IMR-90 (cell line): ENCODE data around the gene ZFP90. TPM values are rescaled to one million over a fixed set of nuclear protein-coding genes. Genes with fewer than 3 reads are reported as not detected.

Experiments
- ATAC-seq: fragments of 200-7000 bp; cut with Tn5 transposase; 2 replicates; pipeline ENCODE4 v1.9.1; 2020; ENCODE audit warnings: low read depth, mild to moderate bottlenecking, moderate library complexity
- BruUV-seq: library from RNA; stranded (reverse); fragments of 400-500 nt; replicated peaks from 2 replicates; lab custom pipeline; 2021; lab: Mats Ljungman, UMichigan
- CTCF ChIA-PET: fragments of 300-600 bp; formaldehyde crosslinking; extraction: SDS; loops from one replicate; lab custom pipeline; 2021; ENCODE audit warnings: antibody characterized with exemption; lab: Yijun Ruan, JAX
- POLR2A ChIA-PET: fragments of 300-600 bp; sonication (Branson Sonifier 250); formaldehyde crosslinking; loops from one replicate; lab custom pipeline; 2022; ENCODE audit warnings: antibody characterized with exemption; ENCODE audit not compliant: unreplicated experiment; lab: Charles Lee
- DNase-seq: peaks from one replicate; pipeline ENCODE4 v3.0.0; 2013
- H2AFZ ChIP-seq: replicated peaks from 2 replicates; pipeline ENCODE3; 2013; ENCODE audit warnings: low read length, mild to moderate bottlenecking; ENCODE audit not compliant: poor library complexity
- H2AK5ac ChIP-seq: 2 replicates; pipeline ENCODE4 v1.6.1; 2013; ENCODE audit warnings: low read depth, low read length, inconsistent platforms
- H2AK9ac ChIP-seq: replicated peaks from 2 replicates; pipeline ENCODE3; 2013; ENCODE audit warnings: mild to moderate bottlenecking, low read depth, low read length, moderate library complexity; ENCODE audit not compliant: poor library complexity
- H2BK120ac ChIP-seq: 2 replicates; pipeline ENCODE4 v1.6.1; 2013; ENCODE audit warnings: low read depth, low read length, inconsistent platforms
- H2BK15ac ChIP-seq: 3 replicates; pipeline ENCODE4 v1.6.1; 2013; ENCODE audit warnings: low read depth, low read length, inconsistent platforms
- H2BK20ac ChIP-seq: 2 replicates; pipeline ENCODE4 v1.6.1; 2013; ENCODE audit warnings: low read depth, mild to moderate bottlenecking, inconsistent platforms, low read length, moderate library complexity
- H2BK5ac ChIP-seq: 2 replicates; pipeline ENCODE4 v1.6.1; 2013; ENCODE audit warnings: mild to moderate bottlenecking, low read depth, low read length, inconsistent platforms; ENCODE audit not compliant: poor library complexity, severe bottlenecking
- H3K14ac ChIP-seq: replicated peaks from 2 replicates; pipeline ENCODE4 v1.6.1; 2013; ENCODE audit warnings: low read depth, low read length, inconsistent platforms
- H3K18ac ChIP-seq: 2 replicates; pipeline ENCODE4 v1.6.1; 2013; ENCODE audit warnings: low read depth, low read length, control low read depth
- H3K23ac ChIP-seq: 2 replicates; pipeline ENCODE4 v1.6.1; 2013; ENCODE audit warnings: low read depth, low read length, inconsistent platforms
- H3K27ac ChIP-seq: 2 replicates; pipeline ENCODE4 v1.5.1; 2013; ENCODE audit warnings: mild to moderate bottlenecking, control low read depth, low read length; ENCODE audit not compliant: insufficient read depth
- H3K27me3 ChIP-seq: 2 replicates; pipeline ENCODE4 v1.6.1; 2013; ENCODE audit warnings: low read length; ENCODE audit not compliant: control insufficient read depth, insufficient read depth
- H3K36me3 ChIP-seq: 2 replicates; pipeline ENCODE4 v1.6.1; 2013; ENCODE audit warnings: low read length, mixed read lengths; ENCODE audit not compliant: control insufficient read depth, insufficient read depth
- H3K4ac ChIP-seq: 2 replicates; pipeline ENCODE4 v1.6.1; 2013; ENCODE audit warnings: low read depth, low read length, inconsistent platforms
- H3K4me1 ChIP-seq: 2 replicates; pipeline ENCODE4 v1.6.1; 2013; ENCODE audit warnings: low read length, mixed read lengths; ENCODE audit not compliant: control insufficient read depth, insufficient read depth
- H3K4me2 ChIP-seq: 2 replicates; pipeline ENCODE4 v1.6.1; 2013; ENCODE audit warnings: low read depth, mild to moderate bottlenecking, control low read depth, low read length, moderate library complexity
- H3K4me3 ChIP-seq: 2 replicates; pipeline ENCODE4 v1.5.1; 2013; ENCODE audit warnings: low read depth, mild to moderate bottlenecking, control low read depth, low read length, moderate library complexity; ENCODE audit not compliant: insufficient read depth
- H3K56ac ChIP-seq: 2 replicates; pipeline ENCODE4 v1.6.1; 2013; ENCODE audit warnings: low read length, inconsistent platforms; ENCODE audit not compliant: insufficient read depth; ENCODE audit errors: extremely low read depth
- H3K79me1 ChIP-seq, 2 experiments: 2 replicates each; pipeline ENCODE4 v1.6.1; 2013; ENCODE audit warnings: low read length in 2 of 2, inconsistent platforms in 1 of 2, low read depth in 1 of 2
- H3K9ac ChIP-seq: 2 replicates; pipeline ENCODE4 v1.6.1; 2013; ENCODE audit warnings: low read depth, low read length, control low read depth
- H3K9me1 ChIP-seq: 2 replicates; pipeline ENCODE4 v1.6.1; 2013; ENCODE audit warnings: low read length, inconsistent platforms; ENCODE audit not compliant: insufficient read depth
- H3K9me3 ChIP-seq: 2 replicates; pipeline ENCODE4 v1.6.1; 2013; ENCODE audit warnings: low read length; ENCODE audit not compliant: control insufficient read depth, insufficient read depth
- H4K20me1 ChIP-seq: 2 replicates; pipeline ENCODE4 v1.6.1; 2013; ENCODE audit warnings: low read length, inconsistent platforms; ENCODE audit not compliant: insufficient read depth
- H4K5ac ChIP-seq: 2 replicates; pipeline ENCODE4 v1.6.1; 2013; ENCODE audit warnings: mild to moderate bottlenecking, low read depth, low read length, control low read depth
- H4K8ac ChIP-seq, 2 experiments: 2 replicates each; pipeline ENCODE4 v1.6.1; 2013; ENCODE audit warnings: low read depth in 2 of 2, low read length in 2 of 2, control low read depth in 1 of 2, inconsistent platforms in 1 of 2
- H4K91ac ChIP-seq: 2 replicates; pipeline ENCODE4 v1.6.1; 2013; ENCODE audit warnings: low read depth, low read length, inconsistent platforms; ENCODE audit not compliant: insufficient read depth
- BHLHE40 ChIP-seq: fragments of 150-350 bp; IDR thresholded peaks from 2 replicates; pipeline ENCODE4 v1.6.1; 2016; ENCODE audit warnings: mild to moderate bottlenecking, low read depth, low read length
- CEBPB ChIP-seq: IDR thresholded peaks from 2 replicates; pipeline ENCODE4 v1.6.1; 2012; ENCODE audit warnings: low read depth, low read length, improper control_type of control experiment
- CHD1 ChIP-seq: IDR thresholded peaks from 2 replicates; pipeline ENCODE4 v1.6.1; 2012; ENCODE audit warnings: low read depth, low read length, improper control_type of control experiment
- CTCF ChIP-seq: conservative IDR thresholded peaks from 2 replicates; pipeline ENCODE4 v1.5.1; 2012; ENCODE audit warnings: mild to moderate bottlenecking, low read depth, low read length, improper control_type of control experiment
- ELK1 ChIP-seq: fragments of 150-350 bp; IDR thresholded peaks from 2 replicates; pipeline ENCODE4 v1.6.1; 2016; ENCODE audit warnings: low read depth, mild to moderate bottlenecking, low read length, moderate library complexity, borderline replicate concordance
- FOS ChIP-seq: fragments of 150-350 bp; IDR thresholded peaks from 2 replicates; pipeline ENCODE4 v1.6.1; 2016; ENCODE audit warnings: low read depth, low read length
- MAFK ChIP-seq: IDR thresholded peaks from 2 replicates; pipeline ENCODE4 v1.6.1; 2012; ENCODE audit warnings: low read depth, low read length, improper control_type of control experiment
- MAZ ChIP-seq: IDR thresholded peaks from 2 replicates; pipeline ENCODE4 v1.6.1; 2012; ENCODE audit warnings: low read depth, mild to moderate bottlenecking, low read length, improper control_type of control experiment, moderate library complexity, borderline replicate concordance
- MXI1 ChIP-seq: IDR thresholded peaks from 2 replicates; pipeline ENCODE4 v1.6.1; 2012; ENCODE audit warnings: low read depth, mild to moderate bottlenecking, low read length, moderate library complexity, borderline replicate concordance
- NFE2L2 ChIP-seq: fragments of 150-350 bp; IDR thresholded peaks from 2 replicates; pipeline ENCODE4 v1.6.1; 2016; ENCODE audit warnings: low read depth, mild to moderate bottlenecking, low read length
- POLR2A ChIP-seq: IDR thresholded peaks from 2 replicates; pipeline ENCODE4 v1.6.1; 2012; ENCODE audit warnings: mild to moderate bottlenecking, low read depth, low read length
- RAD21 ChIP-seq: IDR thresholded peaks from 2 replicates; pipeline ENCODE4 v1.6.1; 2012; ENCODE audit warnings: low read length, improper control_type of control experiment
- RCOR1 ChIP-seq: IDR thresholded peaks from 2 replicates; pipeline ENCODE4 v1.6.1; 2012; ENCODE audit warnings: mild to moderate bottlenecking, low read length, improper control_type of control experiment; ENCODE audit not compliant: insufficient replicate concordance
- RFX5 ChIP-seq: IDR thresholded peaks from 2 replicates; pipeline ENCODE4 v1.8.0; 2012; ENCODE audit warnings: low read depth, mild to moderate bottlenecking, low read length, moderate library complexity
- SMC3 ChIP-seq: fragments of 150-350 bp; IDR thresholded peaks from 2 replicates; pipeline ENCODE4 v1.6.1; 2016; ENCODE audit warnings: low read depth, mild to moderate bottlenecking, antibody characterized with exemption, low read length, moderate library complexity
- USF2 ChIP-seq: fragments of 150-350 bp; IDR thresholded peaks from 2 replicates; pipeline ENCODE4 v1.6.1; 2017; ENCODE audit warnings: mild to moderate bottlenecking, antibody characterized with exemption, low read length, low read depth
- WGBS, 2 experiments: methylation state at CpG; one replicate each; pipeline versions ENCODE4 v1.1.5 to v1.1.7; 2013; ENCODE audit warnings: missing lambda C conversion rate in 2 of 2; ENCODE audit not compliant: insufficient read length in 1 of 2; ENCODE audit errors: extremely low coverage in 2 of 2; 5-methylcytosine and 5-hydroxymethylcytosine counted together
- dilution Hi-C: fragments of 300-500 bp; cut with HindIII; formaldehyde crosslinking; loops from one replicate; pipeline ENCODE4 v1.14.3; 2018; ENCODE audit warnings: low sequenced_read_pairs; ENCODE audit not compliant: unreplicated experiment
- in situ Hi-C: fragments of 300-500 bp; cut with MboI; formaldehyde crosslinking; loops from 3 replicates; pipeline ENCODE4 v1.14.3; 2019; ENCODE audit warnings: low sequenced_read_pairs, inconsistent platforms, mixed read lengths
- intact Hi-C: fragments of 100-400 bp; cut with micrococcal nuclease; formaldehyde crosslinking; loops from 2 replicates; pipeline ENCODE4 v1.10.0; 2022
- polyA plus RNA-seq, 3 experiments: library from polyadenylated mRNA; depleted of rRNA; stranded (reverse); fragments of >200 nt; gene quantifications; 2 replicates each; pipeline ENCODE4 v1.2.3, GENCODE V29; 2012; ENCODE audit warnings: low replicate concordance in 1 of 3
- total RNA-seq: library from RNA; depleted of rRNA; stranded (reverse); fragments of >200 nt; gene quantifications from 2 replicates; pipeline ENCODE4 v1.2.3, GENCODE V29; 2012

ZFP90 gene
- total and polyA plus RNA-seq, 2 of the 4 experiments (the other 2 are of a cell fraction), result 7.3 to 22.6 TPM

DNA sequence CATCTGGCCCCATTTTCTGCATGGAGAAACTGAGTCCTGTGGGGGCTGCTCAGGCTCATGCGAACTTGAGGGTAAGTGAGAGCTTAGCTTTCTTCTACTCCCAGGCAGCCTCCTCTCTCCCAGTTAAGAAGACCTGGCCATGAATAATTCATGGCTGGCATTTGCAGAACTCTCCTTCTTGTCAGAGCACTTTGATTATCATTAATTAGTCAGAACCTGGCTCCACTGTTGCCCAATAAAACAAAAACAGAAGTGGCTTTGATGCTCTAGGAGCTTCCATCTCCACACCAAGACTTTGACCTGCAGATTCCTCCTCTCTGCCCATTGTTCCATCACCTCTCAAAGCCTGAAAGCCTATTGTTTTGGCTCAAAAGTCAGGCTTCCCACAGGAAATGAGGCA is 60.5 kb downstream of the ZFP90 start:
- no peak overlapping the region for H3K4me2 ChIP-seq
- ATAC-seq, result no peak
- TF ChIP-seq USF2, result no peak
- TF ChIP-seq CEBPB, result no peak
- TF ChIP-seq FOS, result no peak
- TF ChIP-seq RAD21, result no peak
- TF ChIP-seq NFE2L2, result no peak
- no peak for TF ChIP-seq CHD1
- no peak for TF ChIP-seq SMC3
- no peak for TF ChIP-seq MXI1
- TF ChIP-seq RFX5, result no peak
- TF ChIP-seq POLR2A, result no peak
- TF ChIP-seq CTCF, result no peak
- TF ChIP-seq MAZ, result no peak
- TF ChIP-seq ELK1, result no peak
- TF ChIP-seq BHLHE40, result no peak
- no peak for TF ChIP-seq MAFK
- TF ChIP-seq RCOR1, result no peak
- CTCF ChIA-PET, result interaction anchor here (0.6 to 0.7 kb wide), 2 partner anchors 13 to 25 kb away, joined by 3 to 4 read pairs; no protein-coding TSS in a partner anchor
- WGBS, 2 experiments, result no CpG with 5 or more reads among the region's 1 CpG
- POLR2A ChIA-PET, result no interaction called here
- no peaks in the 10 kb centered on the region for H3K27me3 ChIP-seq
- no peak overlapping the region for H2BK120ac ChIP-seq
- no peak overlapping the region for H4K5ac ChIP-seq
- intact Hi-C loops (loop anchor here (10.0 kb wide), 1 partner anchor 525 kb away; no protein-coding TSS in a partner anchor), in situ Hi-C loops (loop anchor here (10.0 kb wide), 1 partner anchor 65 kb away; the partner anchor contains the start of gene ZFP90), dilution Hi-C loops (no loop called here)
- peaks cover 5% of the 10 kb centered on the region; the same call in 1 of the 2 replicates for H3K9me3 ChIP-seq
- no peak overlapping the region for H2AK5ac ChIP-seq
- no peak overlapping the region for H2BK15ac ChIP-seq
- no TSS peak for BruUV-seq
- no peak overlapping the region for H3K9ac ChIP-seq
- no peak overlapping the region for H3K14ac ChIP-seq
- H3K27ac ChIP-seq, result no peak overlapping the region
- DNase-seq, result no peak
- H3K9me1 ChIP-seq, result no peaks in the 10 kb centered on the region
- no peaks in the 10 kb centered on the region for H4K20me1 ChIP-seq
- H2BK5ac ChIP-seq, result no peak overlapping the region
- H3K23ac ChIP-seq, result no peak overlapping the region
- H2BK20ac ChIP-seq, result no peak overlapping the region
- no peak overlapping the region for H4K8ac ChIP-seq
- H3K79me1 ChIP-seq, result no peaks in the 10 kb centered on the region
- no peak overlapping the region for H3K56ac ChIP-seq
- no peak overlapping the region for H2AFZ ChIP-seq
- H2AK9ac ChIP-seq, result no peak overlapping the region
- H4K91ac ChIP-seq, result no peak overlapping the region
- no peak overlapping the region for H3K4ac ChIP-seq
- no peaks in the 10 kb centered on the region for H3K36me3 ChIP-seq
- no peak overlapping the region for H3K18ac ChIP-seq
- no peaks in the 10 kb centered on the region for H3K4me1 ChIP-seq
- H3K4me3 ChIP-seq, result no peak overlapping the region
